K562 (cell line): ENCODE measurements around the gene BCAS4.

Experiments used
- ARHGAP35 ChIP-seq: fragments of 450-650 bp; IDR thresholded peaks from 2 replicates; pipeline ENCODE4 v1.6.1; 2018; ENCODE audit not compliant: partially characterized antibody
- CLOCK ChIP-seq: fragments of 250-450 bp; sonication (Bioruptor Pico); IDR thresholded peaks from 2 replicates; pipeline ENCODE4 v1.4.0; 2020; ENCODE audit warnings: mild to moderate bottlenecking, moderate library complexity, borderline replicate concordance
- CTCF ChIP-seq, 3 experiments: IDR thresholded peaks in 2 of 3; conservative IDR thresholded peaks in 1 of 3; 2 replicates each; pipeline ENCODE4 v1.5.1; 2011 to 2012; ENCODE audit warnings: low read length in 3 of 3, mild to moderate bottlenecking in 3 of 3, control low read depth in 2 of 3, improper control_type of control experiment in 1 of 3, inconsistent platforms in 1 of 3, low read depth in 1 of 3, mixed read lengths in 1 of 3, moderate library complexity in 1 of 3; ENCODE audit not compliant: insufficient read depth in 2 of 3
- DACH1 ChIP-seq: fragments of 450-650 bp; IDR thresholded peaks from 2 replicates; pipeline ENCODE4 v1.6.1; 2018; ENCODE audit not compliant: partially characterized antibody
- E2F6 ChIP-seq, 2 experiments: IDR thresholded peaks; 2 replicates each; pipeline ENCODE4 v1.6.1; 2011; ENCODE audit warnings: borderline replicate concordance in 1 of 2, control low read depth in 1 of 2, low read depth in 1 of 2, low read length in 1 of 2, mild to moderate bottlenecking in 1 of 2, mixed read lengths in 1 of 2, moderate library complexity in 1 of 2; ENCODE audit not compliant: insufficient read depth in 1 of 2, insufficient read length in 1 of 2, poor library complexity in 1 of 2, severe bottlenecking in 1 of 2; ENCODE audit errors: extremely low read depth in 1 of 2
- EP300 ChIP-seq: IDR thresholded peaks from 2 replicates; pipeline ENCODE4 v1.6.1; 2012; ENCODE audit warnings: low read length, improper control_type of control experiment
- HMGN3 ChIP-seq: IDR thresholded peaks from 2 replicates; pipeline ENCODE4 v1.6.1; 2011; ENCODE audit warnings: borderline replicate concordance, low read depth, mild to moderate bottlenecking, mixed read lengths, low read length; ENCODE audit not compliant: insufficient read length; ENCODE audit errors: extremely low read depth
- KLF6 ChIP-seq: fragments of 250-450 bp; sonication (Bioruptor Pico); IDR thresholded peaks from 2 replicates; pipeline ENCODE4 v1.4.0; 2020; ENCODE audit warnings: mild to moderate bottlenecking, moderate library complexity, borderline replicate concordance

- TF ChIP-seq HMGN3 (no peak), CTCF (IDR thresholded peaks at IDR 0.05 in 2 of 3, conservative IDR thresholded peaks at IDR 0.05 in 1 of 3; ENCODE audit: insufficient read depth in 2 of 3, low read depth in 1 of 3, low read length in 3 of 3) (no peak), CLOCK (CRISPR knock-in tag) (no peak), DACH1 (no peak), EP300 (no peak), KLF6 (no peak), ARHGAP35 (no peak), E2F6 (IDR thresholded peaks at IDR 0.05; ENCODE audit: borderline replicate concordance in 1 of 2, extremely low read depth in 1 of 2, insufficient read depth in 1 of 2, insufficient read length in 1 of 2, low read depth in 1 of 2, low read length in 1 of 2, poor library complexity in 1 of 2, severe bottlenecking in 1 of 2) (no peak)
These were observed 70.7 kb downstream of the BCAS4 start for GRCh38 chr20:50865591-50865990.
